22Rv1 (cell line): ENCODE data around the gene TJP2.

Source experiments
- H3K27ac ChIP-seq: fragments of 450-650 bp; 2 replicates; pipeline ENCODE4 v1.5.1; 2017
- CTCF ChIP-seq: fragments of 450-650 bp; IDR thresholded peaks from 2 replicates; pipeline ENCODE4 v1.5.1; 2017; ENCODE audit warnings: mild to moderate bottlenecking
- ZFX ChIP-seq: fragments of 450-650 bp; IDR thresholded peaks from 2 replicates; pipeline ENCODE4 v1.6.1; 2017; ENCODE audit warnings: antibody characterized with exemption, borderline replicate concordance

Gene TJP2

DNA sequence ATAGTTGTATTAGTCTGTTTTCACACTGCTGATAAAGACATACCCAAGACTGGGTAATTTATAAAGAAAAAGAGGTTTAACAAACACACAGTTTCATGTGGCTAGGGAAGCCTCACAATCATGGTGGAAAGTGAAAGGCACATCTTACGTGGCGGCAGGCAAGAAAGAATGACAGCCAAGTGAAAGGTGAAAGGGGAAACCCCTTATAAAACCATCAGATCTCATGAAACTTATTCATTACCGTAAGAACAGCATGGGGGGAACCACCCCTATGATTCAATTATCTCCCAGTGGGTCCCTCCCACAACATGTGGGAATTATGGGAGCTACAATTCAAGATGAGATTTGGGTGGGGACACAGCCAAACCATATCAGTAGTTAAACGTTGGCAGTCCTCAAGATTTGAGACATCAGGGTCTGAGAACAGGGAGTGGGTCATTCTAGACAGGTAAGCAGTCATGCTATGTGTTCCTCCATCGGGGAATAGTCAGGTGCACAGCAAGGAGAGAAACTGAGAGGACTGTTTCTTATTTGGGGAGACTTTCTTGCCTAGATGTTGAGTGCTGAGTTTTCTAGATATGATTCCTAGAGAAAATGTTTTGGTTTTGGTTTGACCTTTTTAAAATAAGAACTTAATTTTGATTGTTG is 105.1 kb downstream of the TJP2 start:
- no peak overlapping the region for H3K27ac ChIP-seq
- TF ChIP-seq ZFX: no peak
- TF ChIP-seq CTCF: no peak

GRCh38 chr9:69279733-69280132 is 105.7 kb downstream of the TJP2 start:
- TF ChIP-seq CTCF (no peak), ZFX (no peak)
- no peak overlapping the region for H3K27ac ChIP-seq

DNA sequence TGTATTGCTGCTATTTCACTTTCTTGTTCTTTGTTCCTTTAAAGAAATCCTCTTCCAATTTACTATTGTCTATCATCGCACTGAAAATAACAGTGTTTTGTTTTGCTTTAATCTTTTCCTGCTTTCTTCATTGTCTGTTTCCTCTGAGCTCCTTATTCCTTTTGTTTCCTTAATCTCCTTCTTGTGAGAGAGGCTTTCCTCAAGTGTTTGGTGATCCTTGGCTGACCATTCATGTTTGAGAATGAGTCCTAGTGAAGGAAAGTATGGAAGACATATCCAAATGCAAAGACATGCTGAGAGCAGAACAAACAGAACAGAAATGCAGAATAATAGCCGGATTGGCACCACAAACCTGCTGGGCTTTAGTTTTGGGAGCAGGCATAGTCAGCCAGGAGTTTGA is 108.9 kb downstream of the TJP2 start:
- TF ChIP-seq ZFX: no peak
- TF ChIP-seq CTCF: no peak
- H3K27ac ChIP-seq: no peak overlapping the region

DNA sequence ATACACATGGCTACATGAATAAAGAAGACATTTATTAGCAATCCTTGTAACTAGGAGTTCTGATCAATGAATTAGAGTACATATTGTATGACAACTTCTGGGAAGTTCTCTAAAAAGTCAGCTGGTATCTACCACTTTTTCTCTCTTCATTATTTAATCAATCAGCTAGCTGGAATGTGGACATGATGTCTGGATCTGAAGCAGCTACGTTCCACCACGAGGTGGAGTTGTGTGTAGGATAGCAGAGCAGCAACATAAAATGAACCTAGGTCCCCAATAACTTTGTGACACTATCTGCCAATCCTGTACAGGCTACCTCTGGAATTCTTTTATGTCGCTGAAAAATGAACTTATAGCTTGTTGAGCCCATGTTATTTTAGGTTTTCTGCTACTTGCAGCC is 118.0 kb downstream of the TJP2 start:
- TF ChIP-seq ZFX (no peak), CTCF (no peak)
- H3K27ac ChIP-seq: no peak overlapping the region

- no peak for TF ChIP-seq CTCF
- TF ChIP-seq ZFX: no peak
These were observed 119.1 kb downstream of the TJP2 start for GRCh38 chr9:69293156-69293555.

DNA sequence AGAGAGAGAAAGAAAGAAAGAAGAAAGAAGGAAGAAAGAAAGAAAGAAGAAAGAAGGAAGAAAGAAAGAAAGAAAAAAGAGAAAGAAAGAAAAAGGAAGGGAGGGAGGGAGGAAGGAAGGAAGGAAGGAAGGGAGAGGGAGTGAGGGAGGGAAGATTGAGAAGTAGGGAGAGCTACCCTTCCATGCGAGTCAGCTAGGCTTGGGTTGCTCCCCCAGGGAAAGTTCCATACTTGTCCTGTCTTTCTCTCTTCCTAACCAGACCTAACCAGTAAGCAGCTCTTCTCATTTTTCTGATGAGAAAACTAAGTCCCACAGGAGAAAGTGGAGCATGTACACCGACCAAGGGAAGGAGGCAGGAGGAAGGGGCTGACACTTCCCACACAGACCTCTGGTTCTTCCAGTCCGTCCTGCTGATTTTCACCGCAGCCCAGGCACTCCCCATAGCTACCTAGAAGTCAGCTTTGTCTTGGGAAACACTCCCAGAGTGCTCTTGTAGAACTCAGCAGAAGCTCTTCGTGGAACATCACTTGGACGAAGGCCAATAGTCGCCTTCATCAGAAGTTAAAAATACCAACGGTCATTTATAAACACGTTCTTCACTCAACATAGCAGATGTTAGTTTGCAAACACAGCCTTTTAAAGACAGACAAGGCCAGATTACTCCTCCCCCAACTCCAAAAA is 121.9 kb downstream of the TJP2 start:
- TF ChIP-seq CTCF (no peak), ZFX (no peak)
- H3K27ac ChIP-seq: no peak overlapping the region

More at GRCh38 chr9:69293156-69293555, 119.1 kb downstream of the TJP2 start:
- H3K27ac ChIP-seq: no peak overlapping the region

- H3K27ac ChIP-seq: no peak overlapping the region
- no peak for TF ChIP-seq CTCF
- no peak for TF ChIP-seq ZFX
These were observed 123.4 kb downstream of the TJP2 start for GRCh38 chr9:69297300-69297980.
